HG03469 (cell line): ENCODE measurements around the gene KLHL8.

Experiments
- ATAC-seq: cut with Tn5 transposase; IDR thresholded peaks from one replicate; pipeline ENCODE4 v1.9.1; 2021; ENCODE audit warnings: mild to moderate bottlenecking, moderate library complexity, moderate number of reproducible peaks; ENCODE audit not compliant: unreplicated experiment

The KLHL8 gene

GRCh38 chr4:87126056-87126455, 94.4 kb downstream of the KLHL8 start:
- no peak for ATAC-seq

DNA sequence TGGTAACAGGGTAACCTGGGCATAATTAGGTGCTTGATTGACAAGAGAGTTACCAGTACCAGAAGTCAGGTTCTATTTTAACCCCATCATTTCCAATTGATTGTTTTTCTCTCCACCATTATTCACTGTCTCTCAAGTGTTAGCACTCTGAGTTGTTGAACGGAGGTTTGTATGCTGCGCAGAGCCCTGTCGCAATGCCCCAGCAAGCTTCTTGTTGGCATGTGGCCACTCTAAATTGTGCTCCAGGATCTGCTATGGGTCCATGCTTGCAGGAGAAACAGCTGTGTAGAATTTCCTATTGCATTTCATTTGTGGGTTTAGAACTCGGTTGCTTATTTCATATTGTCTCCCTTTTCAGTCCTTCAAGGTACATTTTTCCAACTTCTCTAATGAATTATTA, 98.2 kb downstream of the KLHL8 start:
- ATAC-seq = no peak

GRCh38 chr4:87121341-87122065, 98.9 kb downstream of the KLHL8 start:
- ATAC-seq = no peak

DNA sequence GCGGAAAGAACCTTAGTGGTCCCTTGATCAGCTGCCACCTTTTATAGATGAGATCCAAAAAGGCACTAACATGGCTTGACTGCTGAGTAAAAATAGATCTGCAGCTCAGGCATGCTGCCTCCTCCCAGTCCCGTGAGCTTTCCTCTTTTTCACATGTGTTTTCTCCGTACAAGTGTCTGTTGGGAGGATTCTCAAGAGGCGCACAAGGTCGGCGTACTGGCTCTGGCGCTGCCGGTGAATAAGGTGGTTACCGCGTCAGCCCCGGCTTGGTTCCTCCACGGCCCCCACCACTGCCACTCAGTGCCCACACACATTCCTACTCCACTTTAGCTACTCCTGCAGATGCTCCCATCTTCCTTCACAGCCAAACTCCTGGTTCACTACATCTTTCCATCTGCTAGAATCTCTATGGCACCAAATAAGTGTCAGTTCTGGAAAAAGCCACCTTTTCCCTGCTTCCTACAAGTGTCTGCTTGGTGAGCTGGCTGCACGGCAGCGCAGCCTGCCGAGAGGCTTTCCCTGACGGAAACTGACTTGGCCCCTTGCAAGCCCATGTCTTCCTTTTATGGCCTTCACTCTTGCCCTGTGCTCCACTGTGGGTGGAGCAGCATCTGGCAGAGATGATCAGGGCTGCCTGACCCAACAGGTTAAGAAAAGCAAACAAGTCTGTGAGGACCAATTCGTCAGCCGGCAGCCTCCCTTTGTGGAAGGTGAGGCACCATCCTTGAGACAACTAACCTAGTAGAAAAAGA, 99.8 kb downstream of the KLHL8 start:
- no peak for ATAC-seq

- no peak for ATAC-seq
Observed at GRCh38 chr4:87120010-87120409, 100.4 kb downstream of the KLHL8 start.

DNA sequence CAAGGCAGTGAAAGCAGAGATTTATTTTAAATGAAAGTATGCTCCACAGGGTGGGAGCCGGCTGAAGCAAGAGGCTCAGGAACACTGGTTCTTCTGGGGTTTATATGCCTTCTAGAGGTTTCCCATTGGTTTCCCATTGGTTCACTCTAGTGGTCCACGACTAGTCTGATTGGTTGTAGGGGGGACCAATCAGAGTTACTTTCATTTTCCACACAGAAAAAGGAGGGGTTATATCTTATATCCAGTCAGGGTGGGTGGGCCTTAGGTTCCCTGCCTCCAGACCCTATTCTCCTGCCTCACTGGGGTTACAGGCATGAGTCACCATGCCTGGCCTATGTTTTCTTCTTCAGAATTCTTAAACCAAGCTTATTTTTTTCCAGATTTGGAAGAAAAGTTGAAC, 101.6 kb downstream of the KLHL8 start:
- ATAC-seq = no peak

GRCh38 chr4:87118421-87118820, 102.0 kb downstream of the KLHL8 start:
- no peak for ATAC-seq

GRCh38 chr4:87117732-87118075, 102.7 kb downstream of the KLHL8 start:
- ATAC-seq = no peak

DNA sequence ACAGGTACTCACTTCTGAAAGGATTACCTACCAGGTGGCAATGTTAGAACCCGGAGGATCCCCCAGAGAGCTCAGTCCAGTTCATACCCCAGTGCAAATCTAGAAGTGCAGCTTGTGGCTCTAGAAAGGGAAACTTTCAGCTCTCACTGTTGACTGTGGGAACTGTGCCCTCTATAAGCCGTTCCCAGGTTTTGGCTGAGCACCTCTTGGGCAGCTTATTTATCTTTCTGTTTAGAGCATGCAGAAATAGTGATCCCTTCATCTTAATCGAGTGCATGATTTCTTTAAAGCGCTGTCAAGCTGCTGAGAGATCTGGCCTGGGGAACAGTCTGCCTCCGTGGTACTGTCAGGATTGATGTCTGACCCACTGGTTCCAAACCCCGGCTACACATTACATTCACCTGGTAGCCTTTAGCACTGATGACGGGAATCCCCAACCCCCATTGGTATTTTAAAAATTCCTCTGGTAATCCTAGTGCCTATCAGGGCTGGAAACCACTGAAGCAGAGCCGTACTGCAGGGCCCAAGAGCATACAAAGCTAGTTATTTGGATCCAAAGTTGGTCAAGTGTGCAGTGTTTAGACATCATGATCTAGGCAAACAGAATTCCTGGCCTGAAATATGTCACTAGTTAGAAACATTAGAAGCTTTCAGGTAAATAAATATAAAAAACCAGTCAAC, 103.2 kb downstream of the KLHL8 start:
- ATAC-seq = no peak

- no peak for ATAC-seq
Observed at GRCh38 chr4:87116231-87116630, 104.2 kb downstream of the KLHL8 start.

- ATAC-seq = no peak
Observed at GRCh38 chr4:87114245-87115062, 106.0 kb downstream of the KLHL8 start.

DNA sequence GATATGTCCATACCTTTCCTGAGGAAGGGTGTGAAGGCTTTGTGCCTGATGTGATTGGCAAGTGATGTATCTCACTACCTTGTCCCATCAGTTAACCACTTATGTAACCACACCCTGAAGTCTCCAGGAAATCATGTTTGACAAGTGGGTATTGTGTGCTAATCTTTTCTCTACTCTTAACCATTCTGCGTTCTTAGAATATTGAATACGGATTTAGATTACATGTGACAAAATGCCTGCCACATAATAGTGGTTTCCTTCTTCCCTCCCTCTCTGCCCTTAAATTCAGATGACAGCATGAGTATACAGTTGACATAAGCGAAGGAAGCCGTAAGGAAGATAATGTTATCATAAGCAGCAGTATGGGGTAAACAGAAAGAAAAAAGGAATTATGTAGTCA, 108.4 kb downstream of the KLHL8 start:
- ATAC-seq = no peak
